K562 (cell line): ENCODE data around the gene PRKCE. TPM values are rescaled to one million over a fixed set of nuclear protein-coding genes. Genes with fewer than 3 reads are reported as not detected.

ENCODE experiments used
- HDGF ChIP-seq: fragments of 450-650 bp; IDR thresholded peaks from 2 replicates; pipeline ENCODE4 v1.6.1; 2016
- HMG20B ChIP-seq: fragments of 250-450 bp; sonication (Bioruptor Pico); IDR thresholded peaks from 2 replicates; pipeline ENCODE4 v1.5.0; 2021; ENCODE audit warnings: mild to moderate bottlenecking
- SAFB ChIP-seq: fragments of 200-400 bp; formaldehyde crosslinking; IDR thresholded peaks from 2 replicates; pipeline ENCODE4 v1.6.1; 2017; ENCODE audit warnings: low read depth, low read length, borderline replicate concordance
- ZNF695 ChIP-seq: fragments of 450-650 bp; formaldehyde crosslinking; IDR thresholded peaks from 2 replicates; pipeline ENCODE4 v1.4.0; 2020; ENCODE audit warnings: mild to moderate bottlenecking, moderate library complexity
- ZNF766 ChIP-seq: fragments of 200-800 bp; sonication (Bioruptor generic); conservative IDR thresholded peaks from 2 replicates; pipeline ENCODE4 v1.6.1; 2016; ENCODE audit warnings: missing genetic modification characterization, missing compliant biosample characterization
- ZNF77 ChIP-seq: fragments of 250-450 bp; sonication (Bioruptor Pico); IDR thresholded peaks from 2 replicates; pipeline ENCODE4 v1.5.0; 2020
- polyA plus RNA-seq, 8 experiments: library from polyadenylated mRNA; depleted of rRNA in 4 of 8; stranded (reverse) in 5 of 8; unstranded in 3 of 8; fragments of >200 nt; fragmentation: Nextera tagmentation in 2 of 8; fragmentation: Illumina TruSeq in 1 of 8; extraction: Ambion mirVana in 2 of 8; extraction: Trizol in 1 of 8; gene quantifications; 2 replicates each; pipeline versions ENCODE4 v1.2.1 to v1.2.3, GENCODE V29; 2011 to 2014; ENCODE audit warnings: inconsistent platforms in 1 of 8, missing spikeins in 1 of 8
- total RNA-seq, 7 experiments: library from RNA; depleted of rRNA in 6 of 7; stranded (reverse); fragments of >200 nt in 6 of 7; fragmentation: Illumina TruSeq in 2 of 7; extraction: Trizol in 2 of 7; gene quantifications; 2 replicates each; pipeline versions ENCODE4 v1.2.1 to v1.2.3, GENCODE V29; 2011 to 2021; ENCODE audit warnings: low replicate concordance in 1 of 7
- TF ChIP-seq, protein P1 (sequence below), 2 experiments: fragments of 450-650 bp in 1 of 2; sonication (generic) in 1 of 2; formaldehyde crosslinking in 1 of 2; IDR thresholded peaks; 2 replicates each; pipeline versions ENCODE4 v1.7.1 to v1.9.0; 2016 to 2022; ENCODE audit warnings: inconsistent platforms in 1 of 2, mild to moderate bottlenecking in 1 of 2, missing genetic modification reagents in 1 of 2
- TF ChIP-seq, protein P2 (sequence below): fragments of 250-450 bp; sonication (Bioruptor Pico); IDR thresholded peaks from 2 replicates; pipeline ENCODE4 v1.9.0; 2021; ENCODE audit warnings: mild to moderate bottlenecking, inconsistent platforms
- TF ChIP-seq, protein P3 (sequence below): fragments of 450-650 bp; IDR thresholded peaks from 2 replicates; pipeline ENCODE4 v1.6.1; 2016
- TF ChIP-seq, protein P4 (sequence below): IDR thresholded peaks from 2 replicates; pipeline ENCODE4 v1.6.1; 2016; ENCODE audit warnings: missing genetic modification characterization, missing compliant biosample characterization

The PRKCE gene
- total and polyA plus RNA-seq, 9 of the 15 experiments (the other 6 are each of a cell fraction or from before 2014, with no cell fraction given): 0.06 to 1.0 (median 0.22) TPM; not detected in 1

DNA sequence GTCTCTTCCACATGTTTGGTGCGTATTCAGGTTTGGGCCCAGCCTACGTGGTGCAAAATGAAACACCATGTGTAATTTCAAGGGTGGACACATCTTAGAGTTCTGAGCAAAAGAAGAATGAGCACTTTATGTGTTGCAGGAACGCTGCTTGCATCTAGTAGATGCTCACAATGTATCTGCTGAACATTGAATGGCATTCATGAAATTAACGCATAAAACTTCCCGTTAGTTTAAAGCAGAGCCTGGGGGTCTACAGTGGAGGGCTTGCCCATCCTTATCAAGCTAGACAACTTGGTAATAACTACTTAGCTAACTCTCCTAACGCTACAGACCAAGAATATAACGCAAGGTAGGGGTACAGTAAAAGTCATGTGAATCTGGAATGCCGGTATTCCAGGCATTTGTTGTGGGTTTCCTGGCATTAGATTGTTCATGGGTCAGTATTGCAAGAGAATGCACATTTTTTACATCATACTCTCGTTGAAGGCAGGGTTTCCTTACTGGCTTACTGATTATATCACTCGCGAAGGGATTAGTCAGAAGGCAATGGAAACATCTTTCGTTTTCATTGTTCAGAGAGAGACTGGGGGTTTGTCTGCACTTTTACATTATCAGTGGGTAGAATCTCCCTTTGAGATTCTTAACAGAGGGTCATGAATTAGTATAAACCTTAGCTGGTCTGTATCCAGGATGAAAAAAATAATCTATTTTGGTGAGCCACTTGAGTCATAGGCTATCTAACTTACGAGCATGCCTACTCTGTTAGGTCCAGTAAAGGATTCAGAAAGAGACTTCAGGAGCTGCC lies 416.2 kb downstream of the PRKCE start (continued):
- TF ChIP-seq, protein P1, sequence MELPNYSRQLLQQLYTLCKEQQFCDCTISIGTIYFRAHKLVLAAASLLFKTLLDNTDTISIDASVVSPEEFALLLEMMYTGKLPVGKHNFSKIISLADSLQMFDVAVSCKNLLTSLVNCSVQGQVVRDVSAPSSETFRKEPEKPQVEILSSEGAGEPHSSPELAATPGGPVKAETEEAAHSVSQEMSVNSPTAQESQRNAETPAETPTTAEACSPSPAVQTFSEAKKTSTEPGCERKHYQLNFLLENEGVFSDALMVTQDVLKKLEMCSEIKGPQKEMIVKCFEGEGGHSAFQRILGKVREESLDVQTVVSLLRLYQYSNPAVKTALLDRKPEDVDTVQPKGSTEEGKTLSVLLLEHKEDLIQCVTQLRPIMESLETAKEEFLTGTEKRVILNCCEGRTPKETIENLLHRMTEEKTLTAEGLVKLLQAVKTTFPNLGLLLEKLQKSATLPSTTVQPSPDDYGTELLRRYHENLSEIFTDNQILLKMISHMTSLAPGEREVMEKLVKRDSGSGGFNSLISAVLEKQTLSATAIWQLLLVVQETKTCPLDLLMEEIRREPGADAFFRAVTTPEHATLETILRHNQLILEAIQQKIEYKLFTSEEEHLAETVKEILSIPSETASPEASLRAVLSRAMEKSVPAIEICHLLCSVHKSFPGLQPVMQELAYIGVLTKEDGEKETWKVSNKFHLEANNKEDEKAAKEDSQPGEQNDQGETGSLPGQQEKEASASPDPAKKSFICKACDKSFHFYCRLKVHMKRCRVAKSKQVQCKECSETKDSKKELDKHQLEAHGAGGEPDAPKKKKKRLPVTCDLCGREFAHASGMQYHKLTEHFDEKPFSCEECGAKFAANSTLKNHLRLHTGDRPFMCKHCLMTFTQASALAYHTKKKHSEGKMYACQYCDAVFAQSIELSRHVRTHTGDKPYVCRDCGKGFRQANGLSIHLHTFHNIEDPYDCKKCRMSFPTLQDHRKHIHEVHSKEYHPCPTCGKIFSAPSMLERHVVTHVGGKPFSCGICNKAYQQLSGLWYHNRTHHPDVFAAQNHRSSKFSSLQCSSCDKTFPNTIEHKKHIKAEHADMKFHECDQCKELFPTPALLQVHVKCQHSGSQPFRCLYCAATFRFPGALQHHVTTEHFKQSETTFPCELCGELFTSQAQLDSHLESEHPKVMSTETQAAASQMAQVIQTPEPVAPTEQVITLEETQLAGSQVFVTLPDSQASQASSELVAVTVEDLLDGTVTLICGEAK (IDR thresholded peaks at IDR 0.05): no peak
- TF ChIP-seq, protein P1 (CRISPR knock-in tag; IDR thresholded peaks at IDR 0.05): no peak
- TF ChIP-seq, protein P2, sequence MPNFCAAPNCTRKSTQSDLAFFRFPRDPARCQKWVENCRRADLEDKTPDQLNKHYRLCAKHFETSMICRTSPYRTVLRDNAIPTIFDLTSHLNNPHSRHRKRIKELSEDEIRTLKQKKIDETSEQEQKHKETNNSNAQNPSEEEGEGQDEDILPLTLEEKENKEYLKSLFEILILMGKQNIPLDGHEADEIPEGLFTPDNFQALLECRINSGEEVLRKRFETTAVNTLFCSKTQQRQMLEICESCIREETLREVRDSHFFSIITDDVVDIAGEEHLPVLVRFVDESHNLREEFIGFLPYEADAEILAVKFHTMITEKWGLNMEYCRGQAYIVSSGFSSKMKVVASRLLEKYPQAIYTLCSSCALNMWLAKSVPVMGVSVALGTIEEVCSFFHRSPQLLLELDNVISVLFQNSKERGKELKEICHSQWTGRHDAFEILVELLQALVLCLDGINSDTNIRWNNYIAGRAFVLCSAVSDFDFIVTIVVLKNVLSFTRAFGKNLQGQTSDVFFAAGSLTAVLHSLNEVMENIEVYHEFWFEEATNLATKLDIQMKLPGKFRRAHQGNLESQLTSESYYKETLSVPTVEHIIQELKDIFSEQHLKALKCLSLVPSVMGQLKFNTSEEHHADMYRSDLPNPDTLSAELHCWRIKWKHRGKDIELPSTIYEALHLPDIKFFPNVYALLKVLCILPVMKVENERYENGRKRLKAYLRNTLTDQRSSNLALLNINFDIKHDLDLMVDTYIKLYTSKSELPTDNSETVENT (CRISPR knock-in tag): no peak
- TF ChIP-seq ZNF766 (CRISPR knock-in tag): peak; percentile 81
- TF ChIP-seq, protein P3, sequence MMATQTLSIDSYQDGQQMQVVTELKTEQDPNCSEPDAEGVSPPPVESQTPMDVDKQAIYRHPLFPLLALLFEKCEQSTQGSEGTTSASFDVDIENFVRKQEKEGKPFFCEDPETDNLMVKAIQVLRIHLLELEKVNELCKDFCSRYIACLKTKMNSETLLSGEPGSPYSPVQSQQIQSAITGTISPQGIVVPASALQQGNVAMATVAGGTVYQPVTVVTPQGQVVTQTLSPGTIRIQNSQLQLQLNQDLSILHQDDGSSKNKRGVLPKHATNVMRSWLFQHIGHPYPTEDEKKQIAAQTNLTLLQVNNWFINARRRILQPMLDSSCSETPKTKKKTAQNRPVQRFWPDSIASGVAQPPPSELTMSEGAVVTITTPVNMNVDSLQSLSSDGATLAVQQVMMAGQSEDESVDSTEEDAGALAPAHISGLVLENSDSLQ: no peak
- no peak for TF ChIP-seq ZNF695 (CRISPR knock-in tag)
- TF ChIP-seq, protein P4, sequence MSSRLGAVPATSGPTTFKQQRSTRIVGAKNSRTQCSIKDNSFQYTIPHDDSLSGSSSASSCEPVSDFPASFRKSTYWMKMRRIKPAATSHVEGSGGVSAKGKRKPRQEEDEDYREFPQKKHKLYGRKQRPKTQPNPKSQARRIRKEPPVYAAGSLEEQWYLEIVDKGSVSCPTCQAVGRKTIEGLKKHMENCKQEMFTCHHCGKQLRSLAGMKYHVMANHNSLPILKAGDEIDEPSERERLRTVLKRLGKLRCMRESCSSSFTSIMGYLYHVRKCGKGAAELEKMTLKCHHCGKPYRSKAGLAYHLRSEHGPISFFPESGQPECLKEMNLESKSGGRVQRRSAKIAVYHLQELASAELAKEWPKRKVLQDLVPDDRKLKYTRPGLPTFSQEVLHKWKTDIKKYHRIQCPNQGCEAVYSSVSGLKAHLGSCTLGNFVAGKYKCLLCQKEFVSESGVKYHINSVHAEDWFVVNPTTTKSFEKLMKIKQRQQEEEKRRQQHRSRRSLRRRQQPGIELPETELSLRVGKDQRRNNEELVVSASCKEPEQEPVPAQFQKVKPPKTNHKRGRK (tag): no peak
- TF ChIP-seq HDGF: no peak
- no peak for TF ChIP-seq HMG20B (CRISPR knock-in tag)
- TF ChIP-seq SAFB: no peak
- TF ChIP-seq ZNF77 (CRISPR knock-in tag): no peak
